ENCODE results near the gene RIOX2. TPM values are rescaled to one million over a fixed set of nuclear protein-coding genes. Genes with fewer than 3 reads are reported as not detected.
"Not testable (repeated sequence)": the region's sequence is repeated elsewhere in the genome, so short reads cannot be mapped to it uniquely, and the experiment has no call there.

Gene RIOX2
- total and polyA plus RNA-seq, 12 donors, result 8.4 to 48.0 (median 19.5) TPM

DNA sequence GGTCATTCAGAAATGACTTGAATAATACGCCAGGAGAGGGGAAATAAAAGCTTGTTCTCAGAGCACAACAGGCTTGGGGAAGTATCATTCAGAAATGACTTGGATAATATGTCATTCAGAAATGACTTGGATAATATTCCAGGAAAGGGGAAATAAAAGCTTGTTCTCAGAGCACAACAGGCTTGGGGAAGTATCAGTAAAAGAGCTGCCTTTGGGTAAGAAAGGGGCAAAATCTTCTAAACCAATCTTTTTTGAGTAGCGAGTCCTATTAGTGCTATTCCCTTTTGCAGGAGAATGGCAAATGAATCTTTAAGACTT is 42.0 kb upstream of the RIOX2 start:
- intact Hi-C loops (cut with DNase I), result no loop called here
- no peak for DNase-seq
- no peak overlapping the region for H3K4me3 ChIP-seq
- H3K27ac ChIP-seq, result no peak overlapping the region
- no peaks in the 10 kb centered on the region for H3K27me3 ChIP-seq
- WGBS, 4 donors, result 74 to 85% (median 80%) methylated on average over 2 of the region's 2 CpGs
- H3K9me3 ChIP-seq (replicated peaks in 1 of 3), result no peaks in the 10 kb centered on the region
- TF ChIP-seq POLR2A (IDR thresholded peaks at IDR 0.05), result no peak
- TF ChIP-seq, protein P1, sequence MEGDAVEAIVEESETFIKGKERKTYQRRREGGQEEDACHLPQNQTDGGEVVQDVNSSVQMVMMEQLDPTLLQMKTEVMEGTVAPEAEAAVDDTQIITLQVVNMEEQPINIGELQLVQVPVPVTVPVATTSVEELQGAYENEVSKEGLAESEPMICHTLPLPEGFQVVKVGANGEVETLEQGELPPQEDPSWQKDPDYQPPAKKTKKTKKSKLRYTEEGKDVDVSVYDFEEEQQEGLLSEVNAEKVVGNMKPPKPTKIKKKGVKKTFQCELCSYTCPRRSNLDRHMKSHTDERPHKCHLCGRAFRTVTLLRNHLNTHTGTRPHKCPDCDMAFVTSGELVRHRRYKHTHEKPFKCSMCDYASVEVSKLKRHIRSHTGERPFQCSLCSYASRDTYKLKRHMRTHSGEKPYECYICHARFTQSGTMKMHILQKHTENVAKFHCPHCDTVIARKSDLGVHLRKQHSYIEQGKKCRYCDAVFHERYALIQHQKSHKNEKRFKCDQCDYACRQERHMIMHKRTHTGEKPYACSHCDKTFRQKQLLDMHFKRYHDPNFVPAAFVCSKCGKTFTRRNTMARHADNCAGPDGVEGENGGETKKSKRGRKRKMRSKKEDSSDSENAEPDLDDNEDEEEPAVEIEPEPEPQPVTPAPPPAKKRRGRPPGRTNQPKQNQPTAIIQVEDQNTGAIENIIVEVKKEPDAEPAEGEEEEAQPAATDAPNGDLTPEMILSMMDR (IDR thresholded peaks at IDR 0.05), result no peak
- no peaks in the 10 kb centered on the region for H3K36me3 ChIP-seq (replicated peaks in 1 of 2)
- peaks cover 9 to 27% of the 10 kb centered on the region in 2 donors for H3K4me1 ChIP-seq (replicated peaks in 1 of 2)

DNA sequence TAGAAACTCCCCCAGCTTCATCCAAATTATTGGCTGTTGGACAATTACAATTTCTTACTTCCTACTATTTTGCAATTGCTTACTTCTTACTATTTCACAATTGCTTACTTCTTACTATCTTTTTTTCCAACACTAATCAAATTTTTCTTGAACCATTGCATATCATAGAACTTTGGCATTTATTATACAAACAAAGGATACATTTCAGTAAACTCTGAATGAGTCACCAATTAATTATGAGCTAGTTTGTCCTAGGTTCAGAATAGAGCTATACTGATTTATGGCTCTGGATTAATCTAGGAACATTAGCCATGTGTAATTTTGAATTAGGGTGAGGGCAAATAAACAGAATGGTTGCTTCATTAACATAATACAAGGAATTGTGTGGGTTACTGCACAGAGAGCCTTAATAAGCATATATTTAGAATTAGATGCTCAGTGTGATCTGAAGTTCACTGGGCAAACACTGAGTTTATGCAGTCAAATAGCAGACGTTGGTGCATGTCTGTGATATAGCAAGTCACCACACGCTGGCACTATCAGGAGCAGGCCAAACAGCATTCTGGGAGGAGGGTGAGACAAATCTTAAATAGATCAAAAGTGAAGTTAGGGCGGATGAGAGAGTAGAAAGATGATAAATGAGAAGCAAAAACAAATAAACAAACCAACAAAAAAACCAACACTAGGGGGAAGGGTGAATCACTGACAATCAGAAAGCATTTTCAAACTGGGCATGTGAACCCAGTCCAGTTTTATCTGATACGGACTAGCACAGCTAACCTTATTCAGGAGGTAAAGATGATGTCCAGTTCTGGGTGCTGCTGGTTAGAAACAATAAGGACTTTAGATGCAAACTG is 41.4 kb upstream of the RIOX2 start:
- intact Hi-C loops (cut with DNase I), result no loop called here
- TF ChIP-seq POLR2A (IDR thresholded peaks at IDR 0.05), result no peak
- TF ChIP-seq, protein P1 (IDR thresholded peaks at IDR 0.05), result peak in 1 of 6 experiments; percentile 6
- 34 to 44% (median 42%) methylated on average over 4 of the region's 4 CpGs for WGBS, 4 donors
- Histone ChIP-seq H3K27ac (peak overlapping the region in 1 of 5 donors; percentile 48), H3K4me3 (no peak overlapping the region), H3K27me3 (no peaks in the 10 kb centered on the region), H3K36me3 (replicated peaks in 1 of 2) (no peaks in the 10 kb centered on the region), H3K4me1 (replicated peaks in 1 of 2) (peaks cover 9 to 27% of the 10 kb centered on the region in 2 donors), H3K9me3 (replicated peaks in 1 of 3) (no peaks in the 10 kb centered on the region)
- no peak for DNase-seq

DNA sequence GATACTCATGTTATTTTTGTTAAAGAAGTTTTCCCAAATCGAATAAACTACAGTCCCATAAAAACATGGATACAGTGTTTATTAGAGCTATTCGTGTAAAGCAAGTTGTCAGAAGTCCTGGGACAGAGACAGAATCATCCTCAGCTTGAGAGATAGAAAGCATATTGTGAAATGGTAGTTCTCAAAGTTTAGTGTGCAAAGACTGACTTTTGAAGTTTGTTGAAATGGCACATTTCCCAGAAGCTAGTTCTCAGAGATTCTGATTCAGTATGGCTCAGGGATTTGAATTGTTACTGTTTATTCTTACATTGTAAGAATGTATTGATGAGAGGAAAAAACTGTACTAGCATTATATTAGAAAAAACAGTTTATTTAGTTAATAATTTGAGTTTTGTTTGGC is 40.7 kb upstream of the RIOX2 start:
- H3K4me3 ChIP-seq, result no peak overlapping the region
- H3K27ac ChIP-seq, result peak overlapping the region in 1 of 5 donors; percentile 48
- TF ChIP-seq, protein P1 (IDR thresholded peaks at IDR 0.05), result no peak
- TF ChIP-seq POLR2A (IDR thresholded peaks at IDR 0.05), result no peak
- H3K27me3 ChIP-seq, result no peaks in the 10 kb centered on the region
- DNase-seq, result no peak
- WGBS, 4 donors, result 44 to 55% (median 47%) methylated on average over 2 of the region's 2 CpGs
- no peaks in the 10 kb centered on the region for H3K36me3 ChIP-seq (replicated peaks in 1 of 2)
- peaks cover 9 to 27% of the 10 kb centered on the region in 2 donors for H3K4me1 ChIP-seq (replicated peaks in 1 of 2)
- intact Hi-C loops (cut with DNase I), result no loop called here
- H3K9me3 ChIP-seq (replicated peaks in 1 of 3), result no peaks in the 10 kb centered on the region

DNA sequence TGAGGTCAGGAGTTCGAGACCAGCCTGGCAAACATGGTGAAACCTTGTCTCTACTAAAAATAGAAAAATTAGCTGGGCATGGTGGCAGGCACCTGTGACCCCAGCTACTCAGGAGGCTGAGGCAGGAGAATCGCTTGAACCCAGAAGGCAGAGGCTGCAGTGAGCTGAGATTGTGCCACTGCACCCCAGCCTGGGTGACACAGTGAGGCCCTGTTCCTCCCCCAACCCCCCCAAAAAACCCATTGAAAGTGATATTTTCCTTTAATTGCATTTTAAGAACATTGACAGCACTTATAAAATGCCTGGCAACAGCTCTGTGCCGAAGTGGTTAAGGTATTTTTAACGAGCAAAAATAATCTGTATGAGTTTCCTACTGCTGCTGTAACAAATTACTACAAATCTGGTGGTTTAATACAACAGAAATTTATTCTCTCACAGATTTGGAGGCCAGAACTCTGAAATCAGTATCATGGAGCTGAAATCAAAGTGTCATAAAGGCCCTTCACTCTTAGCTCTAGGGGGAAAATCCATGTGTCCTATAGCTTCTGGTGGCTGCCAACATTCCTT is 38.7 kb upstream of the RIOX2 start:
- peaks cover 9 to 27% of the 10 kb centered on the region in 2 donors for H3K4me1 ChIP-seq (replicated peaks in 1 of 2)
- H3K4me3 ChIP-seq; H3K9me3 ChIP-seq (replicated peaks in 1 of 3); H3K36me3 ChIP-seq (replicated peaks in 1 of 2); H3K27me3 ChIP-seq; DNase-seq; H3K27ac ChIP-seq; intact Hi-C loops (cut with DNase I): not testable (repeated sequence)
- 89 to 93% (median 91%) methylated on average over 4 of the region's 4 CpGs for WGBS, 4 donors
